T-helper 22 cell (primary cell): ENCODE results near the gene HMHB1.
"Not testable (repeated sequence)": the region's sequence is repeated elsewhere in the genome, so short reads cannot be mapped to it uniquely, and the experiment has no call there.

Experiments used
- DNase-seq: peaks from one replicate; pipeline ENCODE4 v3.0.0-alpha.2; 2020; ENCODE audit warnings: low read depth

Gene HMHB1

GRCh38 chr5:143801252-143801939 lies 10.6 kb upstream of the HMHB1 start:
- DNase-seq: no peak

DNA sequence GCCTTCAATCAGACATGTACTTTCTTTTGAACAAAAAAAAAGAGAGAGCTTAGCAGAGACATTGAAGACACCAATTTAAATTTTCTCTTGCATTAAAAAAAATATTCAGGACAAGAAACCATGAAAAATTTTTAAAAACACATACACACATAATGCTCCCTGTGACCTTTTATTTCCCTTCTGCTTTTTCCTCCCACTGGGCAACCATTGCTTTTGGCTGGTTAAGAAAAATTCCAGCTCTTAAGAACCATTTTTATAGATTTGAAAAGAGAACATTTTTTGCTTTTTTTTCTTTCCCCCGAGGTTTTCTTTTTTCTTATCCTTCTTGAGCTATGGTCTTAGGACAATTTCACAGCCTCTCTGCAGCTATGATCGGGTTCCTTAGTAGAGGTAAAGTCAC lies 6.1 kb upstream of the HMHB1 start:
- DNase-seq: no peak

- DNase-seq: no peak
These were observed 5.4 kb upstream of the HMHB1 start for GRCh38 chr5:143806579-143806978.

DNA sequence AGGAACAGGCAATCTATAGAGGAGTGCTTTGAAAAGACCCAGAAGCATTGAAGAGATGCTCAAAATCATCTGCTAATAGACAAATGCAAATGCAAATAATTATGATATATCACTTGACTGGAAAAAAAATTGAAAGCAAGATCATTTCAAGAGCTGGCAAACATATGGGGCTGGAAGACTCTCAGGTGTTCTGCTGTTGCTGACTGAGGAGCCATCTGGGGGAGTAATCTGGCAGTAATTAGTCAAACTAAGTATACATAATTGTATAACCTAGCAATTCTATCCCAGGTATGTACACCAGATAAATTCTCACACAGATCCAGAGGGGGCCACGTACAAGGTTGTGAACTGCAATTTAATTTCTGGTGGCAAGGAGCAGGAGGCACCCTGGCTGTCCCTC lies 4.6 kb upstream of the HMHB1 start:
- DNase-seq: no peak

DNA sequence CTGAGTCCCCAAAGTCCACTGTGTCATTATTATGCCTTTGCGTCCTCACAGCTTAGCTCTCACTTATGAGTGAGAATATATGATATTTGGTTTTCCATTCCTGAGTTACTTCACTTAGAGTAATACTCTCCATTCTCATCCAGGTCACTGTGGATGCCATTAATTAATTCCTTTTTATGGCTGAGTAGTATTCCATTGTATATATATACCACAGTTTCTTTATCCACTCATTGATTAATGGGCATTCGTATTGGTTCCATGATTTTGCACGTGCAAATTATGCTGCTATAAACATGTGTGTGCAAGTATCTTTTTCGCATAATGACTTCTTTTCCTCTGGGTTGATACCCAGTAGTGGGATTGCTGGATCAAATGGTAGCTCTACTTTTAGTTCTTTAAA lies 4.4 kb downstream of the HMHB1 start:
- DNase-seq: not testable (repeated sequence)

- DNase-seq: no peak
These were observed 7.8 kb downstream of the HMHB1 start for GRCh38 chr5:143819716-143820115.

DNA sequence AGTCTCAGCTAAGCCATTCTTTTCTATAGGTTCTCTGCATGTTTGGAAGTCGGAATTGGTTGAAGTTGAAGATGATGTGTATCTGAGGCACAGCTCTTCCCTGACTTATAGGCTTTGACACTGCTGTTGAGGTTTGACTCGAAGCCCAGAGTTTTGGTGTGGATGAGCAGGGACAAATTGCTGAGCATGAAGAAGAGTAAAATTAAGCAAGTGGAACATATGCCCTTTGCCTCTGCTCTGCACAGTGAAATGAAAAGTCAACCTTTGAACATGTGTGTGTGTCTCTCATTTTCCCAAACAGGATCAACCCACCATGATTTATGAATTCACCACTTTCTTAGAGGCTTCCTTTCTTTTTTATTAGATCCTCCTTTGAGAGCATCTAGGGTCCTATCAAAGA lies 8.5 kb downstream of the HMHB1 start:
- no peak for DNase-seq

- DNase-seq: peak; percentile 46
These were observed 13.1 kb downstream of the HMHB1 start for GRCh38 chr5:143824851-143825720.

DNA sequence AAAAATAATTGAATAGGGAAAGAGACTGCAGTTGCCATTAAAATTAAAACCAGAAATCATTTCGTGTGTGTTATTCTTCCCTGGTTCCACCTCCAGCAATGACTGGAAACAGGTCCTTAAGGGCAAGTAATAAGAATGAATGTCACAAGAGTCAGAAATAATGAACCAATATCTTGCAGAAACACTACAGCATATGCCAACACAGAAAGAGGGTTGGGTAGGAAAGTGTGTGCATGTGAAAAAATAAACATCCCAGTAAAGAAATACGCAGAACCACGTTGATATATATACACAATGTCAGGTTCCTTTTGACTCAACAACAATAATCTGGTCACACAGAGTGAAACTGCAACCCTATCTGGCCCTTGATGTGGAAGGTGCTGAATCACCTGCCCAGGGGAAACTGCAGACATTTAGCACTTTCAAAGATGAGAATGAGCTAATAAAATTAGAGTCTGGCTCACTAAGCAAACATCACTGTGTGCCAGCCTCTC lies 15.0 kb downstream of the HMHB1 start:
- no peak for DNase-seq

GRCh38 chr5:143828710-143829109 lies 16.7 kb downstream of the HMHB1 start:
- no peak for DNase-seq

GRCh38 chr5:143833177-143833576 lies 21.2 kb downstream of the HMHB1 start:
- no peak for DNase-seq

DNA sequence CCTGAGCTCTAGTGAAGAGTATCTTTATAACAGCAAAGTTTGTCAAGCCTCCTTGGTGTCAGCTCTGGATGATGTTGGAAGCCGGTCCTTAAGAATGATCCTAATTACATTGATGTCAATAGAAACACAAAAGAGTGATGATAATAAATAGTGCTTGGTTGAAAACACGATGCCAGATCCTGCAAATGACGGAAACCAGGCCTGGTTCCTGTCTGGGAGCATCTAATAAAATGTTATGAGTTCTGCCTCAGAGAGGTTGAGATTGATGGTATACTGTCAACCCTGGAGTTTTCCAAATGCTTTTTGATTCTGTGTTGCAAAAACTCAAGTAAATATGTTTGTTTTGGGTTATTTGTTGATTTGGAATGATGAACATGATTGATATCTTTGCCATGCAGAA lies 23.3 kb downstream of the HMHB1 start:
- no peak for DNase-seq

DNA sequence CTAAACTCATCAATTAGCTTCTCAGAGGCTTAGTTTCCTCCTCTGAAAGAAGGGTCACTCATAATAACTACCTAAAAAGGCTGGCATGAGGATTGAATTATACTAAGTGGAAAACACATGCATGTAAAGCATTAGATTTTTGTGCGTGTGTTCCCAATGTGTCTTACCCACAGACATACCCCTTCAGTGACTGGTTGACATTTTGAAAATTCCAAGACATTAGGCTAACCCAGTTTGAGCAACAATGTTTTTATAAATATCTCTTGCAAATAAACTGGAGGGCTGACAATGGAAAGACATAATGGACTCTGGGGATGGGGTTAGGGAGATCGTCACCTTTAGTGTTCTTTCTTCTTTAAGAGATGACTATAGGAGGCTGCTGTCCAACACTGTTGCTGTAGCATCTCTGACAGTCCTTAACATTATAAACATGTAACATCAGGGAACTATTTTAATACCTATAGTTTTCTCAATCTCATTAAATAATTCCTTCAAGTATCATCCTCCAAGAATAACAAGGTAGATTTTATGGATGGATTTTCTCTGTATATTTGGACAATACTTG lies 24.3 kb downstream of the HMHB1 start:
- no peak for DNase-seq

- DNase-seq: no peak
These were observed 25.4 kb downstream of the HMHB1 start for GRCh38 chr5:143837306-143837848.

- DNase-seq: no peak
These were observed 29.5 kb downstream of the HMHB1 start for GRCh38 chr5:143841446-143841845.

- no peak for DNase-seq
These were observed 31.0 kb downstream of the HMHB1 start for GRCh38 chr5:143842920-143843319.

DNA sequence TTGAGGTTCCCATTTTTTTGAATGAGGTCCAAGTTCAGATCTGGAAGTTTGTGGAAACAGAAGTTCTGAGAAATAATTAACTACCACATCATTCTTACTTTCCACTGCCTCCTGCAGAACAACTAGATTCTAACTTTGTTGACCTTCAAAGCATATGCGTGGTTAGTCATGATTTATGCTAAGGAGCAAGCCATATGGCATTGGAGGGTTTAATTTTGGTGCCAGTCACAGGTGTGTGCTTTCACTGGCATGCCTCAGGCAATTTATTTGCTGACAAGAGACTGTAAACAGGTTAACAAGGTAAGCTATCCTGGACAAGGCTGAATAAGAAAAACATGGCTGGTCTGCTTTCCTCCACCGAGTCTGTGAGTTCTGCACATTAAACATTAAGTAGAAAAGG lies 31.5 kb downstream of the HMHB1 start:
- DNase-seq: no peak

DNA sequence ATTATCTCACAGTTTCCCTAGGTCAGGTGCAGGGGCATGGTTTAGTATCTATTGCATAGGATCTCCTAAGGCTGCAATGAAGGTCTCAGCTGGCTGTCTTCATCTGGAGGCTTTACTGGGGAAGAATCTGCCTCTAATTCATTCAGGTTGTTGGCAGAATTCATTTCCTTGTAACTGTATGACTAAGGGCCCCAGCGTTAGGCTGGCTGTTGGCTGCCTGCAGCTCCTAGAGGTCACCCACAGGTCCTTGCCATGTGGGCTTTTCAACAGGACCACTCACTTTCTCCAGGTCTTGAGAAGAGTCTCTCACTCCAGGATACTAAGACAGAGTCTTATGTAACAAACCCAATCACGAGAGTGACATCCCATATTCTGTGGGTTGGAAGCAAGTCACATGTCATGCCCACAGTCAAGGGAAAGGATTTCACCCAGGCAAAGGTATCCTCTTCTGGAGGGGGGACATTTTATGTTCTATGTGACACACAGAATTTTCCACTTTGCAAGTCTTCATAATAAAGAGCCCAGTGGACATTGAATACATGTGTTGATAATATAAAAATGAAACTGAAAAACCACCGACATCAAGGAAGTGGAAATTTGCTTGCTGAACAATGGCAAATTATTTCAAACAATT lies 38.2 kb downstream of the HMHB1 start:
- no peak for DNase-seq

GRCh38 chr5:143851383-143851782 lies 39.4 kb downstream of the HMHB1 start:
- DNase-seq: no peak

- DNase-seq: no peak
These were observed 48.2 kb downstream of the HMHB1 start for GRCh38 chr5:143860211-143860610.

GRCh38 chr5:143862271-143862670 lies 50.3 kb downstream of the HMHB1 start:
- DNase-seq: no peak

GRCh38 chr5:143865426-143866025 lies 53.6 kb downstream of the HMHB1 start:
- DNase-seq: no peak
